Mesodermal cell (in vitro differentiated cells): Measurements from ENCODE around the gene EZH2.

Source experiments
- H3K27ac ChIP-seq: 2 replicates; pipeline ENCODE4 v1.7.0; 2013; ENCODE audit warnings: mild to moderate bottlenecking, low read depth, low read length, moderate library complexity; ENCODE audit not compliant: severe bottlenecking
- H3K36me3 ChIP-seq: 2 replicates; pipeline ENCODE4 v1.7.1; 2013; ENCODE audit warnings: mild to moderate bottlenecking, low read length, moderate library complexity; ENCODE audit not compliant: control insufficient read depth, insufficient read depth
- H3K4me1 ChIP-seq: one replicate; pipeline ENCODE4 v1.7.1; 2013; ENCODE audit warnings: mild to moderate bottlenecking, low read length; ENCODE audit not compliant: insufficient read depth, control insufficient read depth, poor library complexity, severe bottlenecking
- H3K4me3 ChIP-seq: 2 replicates; pipeline ENCODE4 v1.7.0; 2013; ENCODE audit warnings: low read length, control low read depth, mild to moderate bottlenecking; ENCODE audit not compliant: insufficient read depth, poor library complexity, severe bottlenecking; ENCODE audit errors: extremely low read depth
- H3K9me3 ChIP-seq: 2 replicates; pipeline ENCODE4 v1.7.1; 2013; ENCODE audit warnings: mild to moderate bottlenecking, low read length, moderate library complexity; ENCODE audit not compliant: control insufficient read depth
- WGBS, 2 experiments: methylation state at CpG; one replicate each; pipeline ENCODE4 v1.1.5; 2013; ENCODE audit warnings: missing lambda C conversion rate in 2 of 2; ENCODE audit not compliant: insufficient coverage in 2 of 2; 5-methylcytosine and 5-hydroxymethylcytosine counted together

The EZH2 gene

DNA sequence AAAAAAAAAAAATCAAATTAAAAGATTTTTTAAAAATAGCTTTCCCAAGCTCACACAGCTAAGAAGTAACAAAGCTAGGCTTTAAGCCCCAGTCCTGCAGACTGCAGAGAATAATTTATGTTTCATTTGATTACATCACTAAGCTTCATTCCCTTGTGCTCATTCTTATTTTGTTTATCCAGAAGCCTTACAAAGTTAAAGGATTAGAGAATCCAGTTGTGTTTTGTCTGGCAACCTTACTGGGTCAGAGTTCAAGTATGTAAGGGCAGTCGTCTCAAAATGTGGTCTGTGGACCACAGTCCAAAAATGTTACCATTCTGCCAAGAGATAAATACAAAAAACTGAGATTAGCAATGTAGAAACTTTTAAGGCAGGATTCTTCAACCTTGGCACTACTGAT lies 32.1 kb upstream of the EZH2 start:
- WGBS, 2 experiments: 50% methylated on average over 1 of the region's 1 CpG; no CpG with 5 or more reads in 1 of the 2 experiments
- H3K4me3 ChIP-seq: no peak overlapping the region
- H3K27ac ChIP-seq: no peak overlapping the region
- H3K9me3 ChIP-seq: no peaks in the 10 kb centered on the region
- peaks cover 13% of the 10 kb centered on the region for H3K4me1 ChIP-seq
- H3K36me3 ChIP-seq: no peaks in the 10 kb centered on the region

DNA sequence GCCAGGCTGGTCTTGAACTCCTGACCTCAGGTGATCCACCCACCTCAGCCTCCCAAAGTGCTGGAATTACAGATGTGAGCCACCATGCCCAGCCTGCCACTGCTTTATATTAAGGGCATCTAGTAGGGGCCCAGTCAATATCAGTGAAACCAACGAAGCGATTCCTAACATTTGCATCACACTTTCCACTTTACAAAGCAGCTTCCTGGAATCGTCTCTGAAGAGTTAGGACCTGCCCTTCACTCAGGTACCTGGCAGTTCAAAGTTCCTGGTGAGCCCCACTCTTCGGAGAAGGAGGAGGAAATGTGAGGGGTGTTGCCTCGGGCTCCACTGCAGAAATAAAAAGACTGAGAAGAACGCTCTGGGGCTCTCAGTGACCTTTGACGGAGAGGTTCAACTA lies 31.1 kb upstream of the EZH2 start:
- Histone ChIP-seq H3K9me3 (no peaks in the 10 kb centered on the region), H3K27ac (no peak overlapping the region), H3K4me3 (no peak overlapping the region), H3K36me3 (no peaks in the 10 kb centered on the region), H3K4me1 (peaks cover 13% of the 10 kb centered on the region)
- 81 to 93% methylated on average over 3 to 4 of the region's 7 CpGs for WGBS, 2 experiments

DNA sequence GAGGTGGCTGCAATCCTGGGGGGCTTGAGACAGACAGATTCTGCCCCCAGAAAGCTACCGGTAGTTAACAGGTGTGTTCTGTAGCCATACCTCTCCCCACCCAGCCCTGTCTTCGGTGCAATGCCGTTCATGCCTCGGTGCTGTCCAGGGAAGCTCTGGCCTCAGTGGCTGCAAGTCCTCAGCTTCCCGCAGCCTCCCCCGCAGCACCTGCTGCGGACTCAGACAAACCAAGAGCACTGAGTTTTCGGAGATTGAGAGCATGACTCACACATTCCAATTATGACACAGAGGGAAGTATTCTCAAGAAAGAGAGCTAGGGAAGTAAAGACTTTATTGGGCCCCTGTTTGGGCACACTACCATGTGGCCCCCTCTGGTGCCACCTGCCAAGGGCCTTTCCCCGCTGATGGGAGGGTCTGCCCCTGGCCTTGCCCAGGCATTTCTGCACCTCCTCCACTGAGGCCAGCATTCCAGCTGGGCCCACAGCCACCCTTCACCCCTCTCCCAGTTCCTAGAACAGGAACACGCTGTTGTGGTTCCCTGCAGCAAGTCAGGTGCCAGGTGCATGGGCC lies 30.2 kb upstream of the EZH2 start:
- Histone ChIP-seq H3K27ac (no peak overlapping the region), H3K4me3 (no peak overlapping the region), H3K36me3 (no peaks in the 10 kb centered on the region), H3K9me3 (no peaks in the 10 kb centered on the region), H3K4me1 (peaks cover 13% of the 10 kb centered on the region)
- WGBS, 2 experiments: 76 to 78% methylated on average over 5 to 7 of the region's 10 CpGs

GRCh38 chr7:148912758-148913541 lies 28.9 kb upstream of the EZH2 start:
- H3K9me3 ChIP-seq: no peaks in the 10 kb centered on the region
- H3K27ac ChIP-seq: no peak overlapping the region
- peaks cover 13% of the 10 kb centered on the region for H3K4me1 ChIP-seq
- 87% methylated on average over 6 of the region's 8 CpGs; no CpG with 5 or more reads in 1 of the 2 experiments for WGBS, 2 experiments
- no peaks in the 10 kb centered on the region for H3K36me3 ChIP-seq
- H3K4me3 ChIP-seq: no peak overlapping the region

GRCh38 chr7:148912151-148912550 lies 28.1 kb upstream of the EZH2 start:
- H3K4me1 ChIP-seq: peaks cover 13% of the 10 kb centered on the region
- 78 to 92% methylated on average over 2 to 3 of the region's 4 CpGs for WGBS, 2 experiments
- H3K36me3 ChIP-seq: no peaks in the 10 kb centered on the region
- H3K27ac ChIP-seq: no peak overlapping the region
- no peak overlapping the region for H3K4me3 ChIP-seq
- H3K9me3 ChIP-seq: no peaks in the 10 kb centered on the region

DNA sequence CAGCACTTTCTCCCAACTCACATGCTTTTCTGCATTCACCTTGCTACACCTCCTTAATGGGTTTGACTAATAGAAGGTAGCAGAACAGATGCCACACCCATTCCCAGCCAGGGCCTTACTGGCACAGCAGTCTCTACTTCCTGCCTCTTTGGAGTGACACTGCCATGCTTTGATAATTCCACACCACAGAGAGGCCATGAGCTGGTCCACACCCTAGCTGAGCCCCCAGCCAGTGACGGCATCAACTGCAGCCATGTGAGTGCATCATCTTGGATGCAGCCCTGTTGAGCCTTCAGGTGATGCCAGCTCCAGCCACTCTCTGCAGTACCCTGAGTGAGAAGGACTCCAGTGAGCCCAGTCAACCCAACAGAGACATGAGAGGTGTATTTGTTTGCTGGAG lies 27.5 kb upstream of the EZH2 start:
- H3K27ac ChIP-seq: no peak overlapping the region
- H3K36me3 ChIP-seq: no peaks in the 10 kb centered on the region
- H3K4me1 ChIP-seq: peaks cover 13% of the 10 kb centered on the region
- H3K4me3 ChIP-seq: no peak overlapping the region
- H3K9me3 ChIP-seq: no peaks in the 10 kb centered on the region
- WGBS, 2 experiments: 80 to 85% methylated on average over 1 of the region's 1 CpG

DNA sequence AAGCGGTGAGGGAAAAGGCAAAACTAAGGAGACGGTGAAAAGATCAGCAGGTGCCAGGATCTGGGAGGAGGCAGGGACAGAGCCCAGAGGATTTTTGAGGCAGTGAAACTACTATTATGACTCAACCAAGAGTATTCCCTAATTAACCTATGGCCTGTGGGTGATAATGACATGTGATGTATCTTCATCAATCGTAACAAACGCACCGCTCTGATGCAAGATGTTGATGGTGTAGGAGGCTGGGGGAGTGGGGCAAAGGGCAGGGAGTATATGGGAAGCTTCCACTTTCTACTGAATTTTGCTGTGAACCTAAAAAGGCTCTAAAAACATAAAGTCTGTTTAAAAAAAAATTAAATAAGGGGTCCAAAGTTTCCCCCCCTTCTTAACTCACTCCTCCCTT lies 25.5 kb upstream of the EZH2 start:
- Histone ChIP-seq H3K4me1 (peaks cover 10% of the 10 kb centered on the region), H3K27ac (no peak overlapping the region), H3K36me3 (no peaks in the 10 kb centered on the region), H3K9me3 (no peaks in the 10 kb centered on the region), H3K4me3 (no peak overlapping the region)
- 81 to 100% methylated on average over 1 to 4 of the region's 5 CpGs for WGBS, 2 experiments

GRCh38 chr7:148906707-148907498 lies 22.8 kb upstream of the EZH2 start:
- WGBS, 2 experiments: 85 to 87% methylated on average over 7 to 9 of the region's 9 CpGs
- Histone ChIP-seq H3K4me1 (no peaks in the 10 kb centered on the region), H3K36me3 (no peaks in the 10 kb centered on the region), H3K27ac (no peak overlapping the region), H3K4me3 (no peak overlapping the region), H3K9me3 (no peaks in the 10 kb centered on the region)

- Histone ChIP-seq H3K9me3 (no peaks in the 10 kb centered on the region), H3K36me3 (no peaks in the 10 kb centered on the region), H3K27ac (no peak overlapping the region), H3K4me3 (no peak overlapping the region), H3K4me1 (no peaks in the 10 kb centered on the region)
- WGBS, 2 experiments: 38 to 48% methylated on average over 4 of the region's 6 CpGs
These were observed 21.1 kb upstream of the EZH2 start for GRCh38 chr7:148905093-148905666.

DNA sequence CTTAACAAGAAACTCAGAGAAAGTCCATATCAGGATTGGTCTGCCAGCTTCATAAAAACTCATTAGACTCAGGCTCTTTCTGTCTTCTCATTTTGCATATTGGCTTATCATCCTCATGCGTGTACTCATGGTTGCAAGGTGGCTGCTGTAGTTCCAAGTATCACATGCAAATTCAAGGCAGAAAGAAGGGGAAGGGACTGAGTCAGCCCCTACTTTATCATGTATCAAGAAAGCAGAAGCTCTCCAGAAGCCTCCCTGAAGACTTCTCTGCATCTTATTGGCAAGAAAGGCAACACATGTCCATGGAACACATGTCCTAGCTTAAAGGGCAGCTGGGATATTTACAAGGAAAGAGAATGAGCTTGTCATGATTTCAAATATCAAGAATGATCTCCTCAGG lies 19.4 kb upstream of the EZH2 start:
- Histone ChIP-seq H3K4me1 (no peaks in the 10 kb centered on the region), H3K27ac (no peak overlapping the region), H3K36me3 (no peaks in the 10 kb centered on the region), H3K9me3 (no peaks in the 10 kb centered on the region), H3K4me3 (no peak overlapping the region)
- 100% methylated on average over 1 of the region's 1 CpG; no CpG with 5 or more reads in 1 of the 2 experiments for WGBS, 2 experiments
